Ecto neural progenitor cell (in vitro differentiated cells): ENCODE data around the gene L3MBTL2.
"Not testable (repeated sequence)": the region's sequence is repeated elsewhere in the genome, so short reads cannot be mapped to it uniquely, and the experiment has no call there.

ENCODE experiments used
- DNase-seq: peaks from one replicate; pipeline ENCODE4 v3.0.0-alpha.2; 2018; ENCODE audit warnings: low spot score

Gene L3MBTL2

DNA sequence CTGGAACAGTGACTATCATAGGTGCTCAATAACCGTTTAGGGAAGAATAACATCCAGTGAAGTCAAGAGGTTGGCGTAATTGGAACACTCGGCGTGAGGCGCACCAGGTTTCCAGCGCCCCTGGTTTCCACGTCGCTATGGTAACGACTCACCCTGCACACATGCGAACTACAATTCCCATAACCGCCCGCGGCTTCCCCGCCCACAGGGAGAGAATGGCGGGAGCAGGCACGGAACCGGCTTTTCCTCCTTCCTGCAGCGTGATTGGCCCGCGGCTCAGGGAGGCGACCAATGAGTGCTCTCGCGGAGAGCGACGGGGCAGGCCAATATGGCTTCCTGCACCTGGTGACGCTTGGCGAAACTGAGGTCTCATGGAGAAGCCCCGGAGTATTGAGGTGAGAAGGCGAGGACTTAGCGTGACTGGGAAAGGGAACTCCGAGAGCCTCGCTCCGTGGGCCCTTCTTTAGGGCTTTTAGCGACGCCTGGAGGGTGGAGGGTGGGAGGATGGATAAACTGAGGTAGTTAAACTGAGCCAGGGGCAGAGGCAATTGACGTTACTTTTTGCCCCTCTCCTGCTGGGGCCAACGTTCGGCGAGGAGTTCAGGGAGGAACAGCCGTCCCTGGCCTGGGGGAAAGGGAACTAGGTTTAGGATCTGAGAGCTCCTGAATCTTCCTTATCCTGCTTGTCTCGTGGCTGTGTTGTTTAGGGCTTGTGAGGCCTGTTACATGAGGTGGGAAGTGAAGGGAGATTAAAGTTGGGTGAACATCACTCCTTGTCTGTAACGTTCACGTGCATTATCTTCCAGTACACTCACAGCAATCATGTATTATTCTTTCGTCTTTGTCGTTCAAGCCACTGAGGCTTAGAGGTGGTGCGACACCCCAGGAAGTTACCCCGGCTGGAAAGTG, at the start of gene L3MBTL2:
Gene L3MBTL2, plus strand, starts transcription at position 321 of the 909 bp plus-strand sequence. Its CDS starts 51 bp downstream, at position 372.
- DNase-seq = peak; percentile 99

DNA sequence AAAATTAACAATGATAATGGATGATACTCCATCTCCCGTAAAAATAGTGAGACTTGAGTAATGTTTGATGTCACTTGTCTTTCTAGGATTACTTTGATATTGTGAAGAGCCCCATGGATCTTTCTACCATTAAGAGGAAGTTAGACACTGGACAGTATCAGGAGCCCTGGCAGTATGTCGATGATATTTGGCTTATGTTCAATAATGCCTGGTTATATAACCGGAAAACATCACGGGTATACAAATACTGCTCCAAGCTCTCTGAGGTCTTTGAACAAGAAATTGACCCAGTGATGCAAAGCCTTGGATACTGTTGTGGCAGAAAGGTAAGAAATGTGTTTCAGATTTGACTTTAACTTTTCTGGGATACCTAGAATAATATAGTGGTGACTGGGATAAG, 48.0 kb upstream of the L3MBTL2 start:
- no peak for DNase-seq

DNA sequence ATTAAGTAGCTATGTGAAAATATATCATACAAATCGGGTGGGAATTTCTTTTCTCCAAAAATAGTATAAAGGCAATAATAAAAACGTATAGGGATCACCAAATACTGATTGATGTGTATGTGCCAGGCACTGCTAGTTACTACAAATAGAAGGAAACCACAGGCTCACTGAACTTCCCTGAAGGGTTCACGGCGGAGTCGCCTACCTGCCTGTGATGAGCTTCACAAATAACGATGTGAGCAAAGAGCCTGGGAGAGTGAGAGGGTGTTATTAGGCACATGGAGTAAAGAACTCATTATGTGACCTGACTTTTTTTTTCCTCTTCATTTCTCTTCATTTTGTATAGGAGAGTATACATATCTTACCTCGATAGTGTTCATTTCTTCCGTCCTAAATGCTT, 36.0 kb upstream of the L3MBTL2 start:
- no peak for DNase-seq

DNA sequence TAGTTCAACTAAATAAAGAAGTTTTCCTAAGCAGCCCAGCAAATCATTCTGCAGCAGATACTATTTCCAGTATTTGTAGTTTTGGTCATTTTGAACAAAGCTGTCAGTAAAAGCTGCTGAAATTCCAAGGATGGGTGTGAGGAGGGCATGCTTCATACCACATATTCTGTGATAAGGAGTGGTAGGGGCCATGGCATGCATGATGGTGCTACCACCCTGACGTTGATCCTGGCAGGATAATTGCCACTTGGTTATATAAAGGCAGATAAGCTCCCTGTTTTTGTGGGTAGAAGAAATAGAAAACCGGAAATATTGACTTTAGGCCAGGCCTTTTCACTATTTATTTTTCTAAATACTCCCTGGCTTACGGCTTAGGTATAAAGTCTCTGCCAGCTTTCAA, 33.1 kb upstream of the L3MBTL2 start:
- DNase-seq = no peak

DNA sequence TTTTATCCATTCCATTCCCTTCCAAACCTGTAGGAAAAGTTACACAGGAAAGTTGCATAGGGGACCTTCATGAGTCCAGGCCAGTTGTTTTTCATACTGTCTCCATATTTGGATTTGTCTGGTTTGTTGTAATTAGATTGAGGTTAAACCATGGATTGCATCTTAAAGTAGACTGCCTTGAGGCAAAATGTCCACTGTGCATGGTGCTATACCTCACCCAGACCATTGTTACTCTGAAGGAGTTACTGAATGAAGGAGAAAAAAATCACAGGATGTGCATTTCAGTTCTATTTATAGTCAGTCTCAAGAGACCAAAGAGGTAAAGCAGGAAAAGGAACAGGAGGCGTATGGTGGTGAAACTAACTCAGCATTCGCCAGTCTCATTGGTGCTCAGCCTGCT, 29.6 kb upstream of the L3MBTL2 start:
- no peak for DNase-seq

DNA sequence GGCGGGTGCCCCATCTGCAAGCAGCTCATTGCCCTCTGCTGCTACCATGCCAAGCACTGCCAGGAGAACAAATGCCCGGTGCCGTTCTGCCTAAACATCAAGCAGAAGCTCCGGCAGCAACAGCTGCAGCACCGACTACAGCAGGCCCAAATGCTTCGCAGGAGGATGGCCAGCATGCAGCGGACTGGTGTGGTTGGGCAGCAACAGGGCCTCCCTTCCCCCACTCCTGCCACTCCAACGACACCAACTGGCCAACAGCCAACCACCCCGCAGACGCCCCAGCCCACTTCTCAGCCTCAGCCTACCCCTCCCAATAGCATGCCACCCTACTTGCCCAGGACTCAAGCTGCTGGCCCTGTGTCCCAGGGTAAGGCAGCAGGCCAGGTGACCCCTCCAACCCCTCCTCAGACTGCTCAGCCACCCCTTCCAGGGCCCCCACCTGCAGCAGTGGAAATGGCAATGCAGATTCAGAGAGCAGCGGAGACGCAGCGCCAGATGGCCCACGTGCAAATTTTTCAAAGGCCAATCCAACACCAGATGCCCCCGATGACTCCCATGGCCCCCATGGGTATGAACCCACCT, 28.0 kb upstream of the L3MBTL2 start:
- no peak for DNase-seq

DNA sequence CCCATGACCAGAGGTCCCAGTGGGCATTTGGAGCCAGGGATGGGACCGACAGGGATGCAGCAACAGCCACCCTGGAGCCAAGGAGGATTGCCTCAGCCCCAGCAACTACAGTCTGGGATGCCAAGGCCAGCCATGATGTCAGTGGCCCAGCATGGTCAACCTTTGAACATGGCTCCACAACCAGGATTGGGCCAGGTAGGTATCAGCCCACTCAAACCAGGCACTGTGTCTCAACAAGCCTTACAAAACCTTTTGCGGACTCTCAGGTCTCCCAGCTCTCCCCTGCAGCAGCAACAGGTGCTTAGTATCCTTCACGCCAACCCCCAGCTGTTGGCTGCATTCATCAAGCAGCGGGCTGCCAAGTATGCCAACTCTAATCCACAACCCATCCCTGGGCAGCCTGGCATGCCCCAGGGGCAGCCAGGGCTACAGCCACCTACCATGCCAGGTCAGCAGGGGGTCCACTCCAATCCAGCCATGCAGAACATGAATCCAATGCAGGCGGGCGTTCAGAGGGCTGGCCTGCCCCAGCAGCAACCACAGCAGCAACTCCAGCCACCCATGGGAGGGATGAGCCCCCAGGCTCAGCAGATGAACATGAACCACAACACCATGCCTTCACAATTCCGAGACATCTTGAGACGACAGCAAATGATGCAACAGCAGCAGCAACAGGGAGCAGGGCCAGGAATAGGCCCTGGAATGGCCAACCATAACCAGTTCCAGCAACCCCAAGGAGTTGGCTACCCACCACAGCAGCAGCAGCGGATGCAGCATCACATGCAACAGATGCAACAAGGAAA, 27.3 kb upstream of the L3MBTL2 start:
- no peak for DNase-seq

DNA sequence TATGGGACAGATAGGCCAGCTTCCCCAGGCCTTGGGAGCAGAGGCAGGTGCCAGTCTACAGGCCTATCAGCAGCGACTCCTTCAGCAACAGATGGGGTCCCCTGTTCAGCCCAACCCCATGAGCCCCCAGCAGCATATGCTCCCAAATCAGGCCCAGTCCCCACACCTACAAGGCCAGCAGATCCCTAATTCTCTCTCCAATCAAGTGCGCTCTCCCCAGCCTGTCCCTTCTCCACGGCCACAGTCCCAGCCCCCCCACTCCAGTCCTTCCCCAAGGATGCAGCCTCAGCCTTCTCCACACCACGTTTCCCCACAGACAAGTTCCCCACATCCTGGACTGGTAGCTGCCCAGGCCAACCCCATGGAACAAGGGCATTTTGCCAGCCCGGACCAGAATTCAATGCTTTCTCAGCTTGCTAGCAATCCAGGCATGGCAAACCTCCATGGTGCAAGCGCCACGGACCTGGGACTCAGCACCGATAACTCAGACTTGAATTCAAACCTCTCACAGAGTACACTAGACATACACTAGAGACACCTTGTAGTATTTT, 26.6 kb upstream of the L3MBTL2 start:
- no peak for DNase-seq

DNA sequence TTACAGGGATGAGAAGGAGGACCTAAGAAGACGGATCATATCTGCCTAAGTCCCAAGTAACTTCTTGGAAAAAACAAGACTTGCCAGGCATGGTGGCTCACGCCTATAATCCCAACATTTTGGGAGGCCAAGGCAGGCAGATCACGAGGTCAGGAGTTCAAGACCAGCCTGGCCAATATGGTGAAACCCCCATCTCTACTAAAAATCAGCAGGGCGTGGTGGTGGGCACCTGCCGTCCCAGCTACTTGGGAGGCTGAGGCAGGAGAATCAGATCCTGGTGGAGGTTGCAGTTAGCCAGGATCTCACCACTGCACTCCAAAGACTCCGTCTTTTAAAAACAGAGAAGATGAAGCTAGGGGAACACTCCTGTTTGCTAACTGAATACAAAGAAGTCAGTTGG, 24.8 kb upstream of the L3MBTL2 start:
- not testable (repeated sequence) for DNase-seq

DNA sequence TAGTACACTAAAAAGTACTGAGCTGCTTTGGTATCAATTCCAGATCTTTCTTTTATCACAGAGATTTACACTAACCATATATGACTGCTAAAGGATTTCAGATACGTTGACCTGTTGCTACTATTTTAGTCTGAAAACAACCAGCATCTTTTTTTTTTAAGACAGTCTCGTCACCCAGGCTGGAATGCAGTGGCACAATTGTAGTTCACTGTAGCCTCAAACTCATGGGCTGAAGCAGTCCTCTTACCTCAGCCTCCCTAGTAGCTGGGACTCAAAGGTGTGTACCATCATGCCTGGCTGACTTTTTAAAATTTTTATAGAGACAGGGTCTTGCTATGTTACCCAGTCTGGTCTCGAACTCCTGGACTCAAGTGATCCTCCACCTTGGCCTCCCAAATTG, 24.2 kb upstream of the L3MBTL2 start:
- DNase-seq = no peak

DNA sequence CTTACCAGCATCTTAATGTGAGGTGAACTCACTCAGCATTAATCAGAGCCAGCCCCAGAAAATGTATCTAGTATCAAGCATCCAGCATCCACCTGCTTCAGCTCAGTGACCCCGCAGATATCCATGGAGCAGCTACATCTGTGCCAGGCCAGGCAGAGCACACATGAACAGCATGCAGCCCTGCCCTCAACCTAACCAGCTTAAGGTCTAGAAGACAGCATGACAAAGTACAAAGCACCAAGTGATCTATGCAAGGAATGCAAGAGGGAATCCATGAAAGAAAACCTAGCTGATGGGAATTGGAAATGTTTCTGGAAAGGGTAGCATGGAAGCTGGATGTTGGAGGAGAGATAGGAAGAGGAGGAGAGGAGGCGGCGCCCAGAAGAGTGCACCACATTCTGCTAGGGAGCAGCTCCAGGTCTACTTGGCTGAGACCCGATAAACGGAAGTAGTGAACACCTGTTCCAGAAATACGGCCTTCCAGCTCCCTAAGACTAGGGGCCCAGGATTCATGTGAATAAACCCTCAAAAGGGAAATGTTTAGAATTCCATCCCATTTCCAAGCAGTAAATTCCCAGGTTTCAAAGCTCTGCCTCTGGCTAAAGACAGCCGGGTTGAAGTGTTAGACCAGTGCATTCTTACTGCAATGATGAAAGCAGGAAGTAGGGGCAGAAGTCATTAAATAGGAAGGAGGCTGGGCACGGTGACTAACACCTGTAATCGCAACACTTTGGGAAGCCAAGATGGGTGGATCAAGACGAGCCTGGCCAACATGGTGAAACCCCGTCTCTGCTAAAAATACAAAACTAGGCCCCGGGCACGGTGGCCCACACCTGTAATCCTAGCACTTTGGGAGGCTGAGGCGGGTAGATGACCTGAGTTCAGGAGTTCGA, 23.5 kb upstream of the L3MBTL2 start:
- no peak for DNase-seq

DNA sequence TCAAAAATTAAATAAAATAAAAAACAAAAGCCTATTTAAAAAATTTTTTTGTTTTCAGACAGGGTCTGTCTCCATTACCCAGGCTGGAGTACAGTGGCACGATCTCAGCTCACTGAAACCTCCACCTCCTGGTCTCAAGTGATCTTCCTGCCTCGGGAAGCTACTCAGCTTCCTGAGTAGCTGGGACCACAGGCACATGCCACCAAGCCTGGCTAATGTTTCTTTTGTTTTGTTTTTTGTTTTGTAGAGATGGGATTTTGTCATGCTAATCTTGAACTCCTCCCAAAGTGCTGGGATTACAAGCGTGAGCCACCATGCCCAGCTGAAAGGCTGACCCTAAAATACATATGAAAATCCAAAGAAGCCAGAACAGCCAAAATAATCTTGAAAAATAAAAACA, 20.4 kb upstream of the L3MBTL2 start:
- DNase-seq = no peak

DNA sequence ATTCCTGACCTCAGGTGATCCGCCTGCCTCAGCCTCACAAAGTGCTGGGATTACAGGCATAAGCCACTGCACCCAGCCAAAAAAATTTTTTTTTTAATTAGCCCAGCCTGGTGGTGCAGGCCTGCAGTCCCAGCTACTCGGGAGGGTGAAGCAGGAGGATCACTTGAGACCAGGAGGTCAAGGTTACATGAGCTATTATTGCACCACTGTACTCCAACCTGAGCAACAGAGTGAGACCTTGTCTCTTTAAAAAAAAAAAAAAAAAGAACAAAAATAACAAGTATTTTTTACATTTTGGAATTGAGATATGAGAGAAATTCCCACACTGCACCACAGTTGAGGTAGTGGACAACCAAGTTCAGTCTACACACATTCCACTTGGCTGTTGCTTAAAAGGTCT, 13.6 kb upstream of the L3MBTL2 start:
- no peak for DNase-seq

DNA sequence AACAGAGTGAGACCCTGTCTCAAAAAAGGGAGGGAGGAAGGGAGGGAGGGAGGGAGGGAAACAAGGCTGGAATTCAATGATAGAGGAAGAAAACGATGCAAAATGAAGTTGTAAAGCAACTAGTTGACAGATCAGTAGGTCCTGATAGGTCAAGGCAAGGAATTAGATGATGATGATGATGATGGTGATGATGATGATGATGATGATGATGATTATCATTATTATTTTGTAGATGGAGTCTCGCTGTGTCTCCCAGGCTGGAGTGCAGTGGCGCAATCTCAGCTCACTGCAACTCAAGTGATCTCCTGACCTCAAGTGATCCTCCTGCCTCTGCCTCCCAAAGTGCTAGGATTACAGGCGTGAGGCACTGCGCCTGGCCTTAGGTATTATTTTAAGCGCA, 11.3 kb upstream of the L3MBTL2 start:
- no peak for DNase-seq

DNA sequence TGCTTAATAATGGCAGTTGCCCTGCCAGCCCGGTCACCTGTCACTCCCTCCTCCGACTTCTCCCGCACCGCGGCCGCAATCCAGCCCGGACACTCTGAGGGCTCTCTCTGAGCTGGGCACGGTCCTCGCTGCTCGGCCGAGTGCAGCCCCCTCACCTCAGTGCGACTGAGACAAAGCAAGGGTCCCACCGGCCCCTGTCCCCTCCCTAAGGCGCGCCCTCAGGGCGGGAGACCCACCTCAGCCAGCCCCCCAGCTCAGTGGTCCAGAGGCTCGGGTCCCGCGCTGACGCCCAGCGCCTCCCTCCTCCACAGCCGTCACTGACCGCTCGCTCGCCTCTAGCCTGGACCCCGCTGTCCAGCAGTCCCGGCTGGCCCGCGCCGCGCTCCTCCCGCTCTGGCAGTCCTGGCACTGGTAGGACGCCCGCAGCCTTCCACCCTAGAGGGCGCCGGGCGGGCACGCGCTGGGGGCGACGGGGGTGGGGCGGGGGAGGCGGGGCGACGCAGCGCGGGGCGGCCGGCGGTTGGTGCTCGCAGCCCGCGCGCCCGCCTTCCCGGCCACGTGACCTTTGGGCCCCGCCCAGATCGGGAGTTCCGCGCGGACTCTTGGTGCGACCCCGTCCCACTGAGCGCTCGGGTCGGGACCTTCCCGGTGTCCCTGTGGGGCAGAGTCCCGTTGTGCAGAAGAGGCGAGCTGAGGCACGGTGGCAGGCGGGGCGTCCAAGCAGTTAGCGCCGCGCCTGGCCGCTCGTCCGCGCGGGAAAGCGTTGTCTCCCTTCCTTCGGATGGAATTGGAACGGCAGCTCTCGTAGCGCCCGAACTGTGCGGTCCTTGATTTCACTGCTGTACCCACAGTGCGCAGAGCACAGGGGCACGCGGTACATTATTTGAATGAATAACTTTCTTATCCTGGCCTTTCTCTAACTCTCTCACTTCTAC, 7.8 kb upstream of the L3MBTL2 start:
- DNase-seq = peak; percentile 89

DNA sequence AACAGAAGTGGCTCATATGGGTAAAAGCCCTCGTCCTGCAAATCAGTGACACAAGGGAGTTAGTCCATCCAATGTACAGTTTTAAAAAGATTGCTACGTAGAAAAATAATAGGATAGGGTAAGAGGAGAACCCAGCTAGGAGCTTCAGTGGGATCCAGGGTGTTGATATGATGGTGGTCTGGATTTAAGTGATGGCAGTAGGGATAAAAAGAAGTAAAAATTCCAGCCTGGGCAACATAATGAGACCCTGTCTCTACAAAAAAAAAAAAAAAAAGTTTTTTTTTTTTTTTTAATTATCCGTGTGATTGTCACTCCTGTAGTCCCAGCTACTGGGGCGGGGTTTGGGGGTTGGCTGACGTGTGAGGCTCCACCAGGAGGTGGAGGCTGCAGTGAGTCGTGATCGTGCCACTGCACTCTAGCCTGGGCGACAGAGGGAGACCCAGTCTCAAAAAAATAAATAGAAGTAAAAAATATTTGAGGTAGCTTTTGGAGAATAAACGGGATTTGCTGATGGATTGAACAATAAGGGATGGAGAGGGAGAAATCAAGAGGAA, 7.0 kb upstream of the L3MBTL2 start:
- DNase-seq = no peak

DNA sequence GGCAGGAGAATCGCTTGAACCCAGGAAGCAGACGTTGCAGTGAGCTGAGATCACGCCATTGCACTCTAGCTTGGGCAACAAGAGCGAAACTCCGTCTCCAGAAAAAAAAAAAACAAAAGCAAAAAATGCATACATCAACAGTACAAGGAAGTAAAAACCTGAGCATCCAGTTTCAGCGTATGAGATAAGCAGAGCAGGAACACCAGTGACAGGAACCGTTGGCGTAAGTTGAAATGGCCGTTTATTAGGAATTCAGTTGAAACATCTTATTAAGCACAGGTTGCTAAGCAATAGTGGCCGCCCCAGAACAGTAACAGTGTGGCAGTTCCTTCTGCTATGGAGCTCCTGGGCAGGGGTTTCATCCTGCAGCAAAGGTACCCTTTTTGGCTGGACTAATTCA, 4.0 kb upstream of the L3MBTL2 start:
- DNase-seq = no peak

DNA sequence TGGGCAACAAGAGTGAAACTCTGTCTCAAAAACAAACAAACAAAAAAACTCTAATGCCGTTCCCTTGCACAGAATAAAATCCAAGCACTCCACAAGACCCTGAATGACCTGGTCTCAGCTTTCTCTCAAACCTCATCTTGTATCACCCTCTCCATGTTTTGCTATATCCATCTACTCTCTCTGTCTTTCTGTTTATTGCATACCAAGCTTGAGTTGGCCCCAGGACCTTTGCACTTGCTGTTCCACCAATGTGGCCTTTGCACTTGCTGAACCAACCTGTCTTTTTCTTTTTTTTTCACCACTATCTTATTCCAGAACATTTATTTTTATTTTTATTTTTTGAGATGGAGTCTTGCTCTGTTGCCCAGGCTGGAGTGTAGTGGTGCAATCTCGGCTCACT, 2.0 kb upstream of the L3MBTL2 start:
- no peak for DNase-seq

DNA sequence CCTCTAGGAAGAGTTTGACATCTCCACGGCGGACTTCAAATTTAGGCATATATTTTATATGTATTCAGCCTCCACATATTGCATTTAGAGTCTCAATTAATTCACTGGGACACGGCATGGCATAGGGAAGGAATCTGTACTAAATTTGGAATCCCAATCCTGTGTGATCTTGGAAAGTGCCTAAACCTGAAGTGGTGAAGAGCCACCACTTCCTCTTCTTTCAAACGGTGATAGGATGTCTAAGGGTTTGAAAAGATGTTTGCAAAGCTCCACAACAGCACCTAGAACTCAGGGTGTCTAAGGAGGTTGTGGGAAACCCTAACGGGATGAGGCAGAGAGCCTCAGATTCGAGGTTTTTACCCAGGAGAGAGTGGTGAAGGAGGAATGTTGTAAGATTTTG, 1.0 kb upstream of the L3MBTL2 start:
- no peak for DNase-seq

DNA sequence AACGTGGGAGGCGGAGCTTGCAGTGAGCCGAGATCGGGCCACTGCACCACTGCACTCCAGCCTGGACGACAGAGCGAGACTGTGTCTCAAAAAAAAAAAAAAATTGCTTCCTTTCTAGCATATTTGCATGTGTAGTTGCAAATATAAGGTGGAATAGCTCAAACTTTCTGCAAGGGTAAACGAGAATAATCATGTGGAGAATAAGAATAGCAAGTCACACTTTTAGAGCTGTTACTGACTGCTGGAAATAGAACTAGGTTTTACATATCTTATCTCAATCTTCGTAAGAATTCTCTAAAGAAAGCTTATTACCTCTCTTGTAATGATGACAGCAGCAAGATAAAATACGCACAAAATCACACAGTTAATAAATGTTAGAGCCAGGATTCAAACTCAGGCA, 1.6 kb downstream of the L3MBTL2 start:
- DNase-seq = no peak
